HG03378 (cell line): ENCODE measurements around the gene C18orf63.

Experiments used
- ATAC-seq: cut with Tn5 transposase; IDR thresholded peaks from one replicate; pipeline ENCODE4 v1.9.1; 2021; ENCODE audit warnings: mild to moderate bottlenecking, moderate library complexity; ENCODE audit not compliant: unreplicated experiment

The C18orf63 gene

GRCh38 chr18:74373428-74373827 is 57.8 kb downstream of the C18orf63 start:
- no peak for ATAC-seq

GRCh38 chr18:74375999-74376398 is 60.4 kb downstream of the C18orf63 start:
- no peak for ATAC-seq

- ATAC-seq, result no peak
Observed at GRCh38 chr18:74376523-74376922, 60.9 kb downstream of the C18orf63 start.

- no peak for ATAC-seq
Observed at GRCh38 chr18:74377776-74378175, 62.1 kb downstream of the C18orf63 start.

GRCh38 chr18:74378179-74378682 is 62.6 kb downstream of the C18orf63 start:
- ATAC-seq, result no peak

- ATAC-seq, result no peak
Observed at GRCh38 chr18:74380916-74381315, 65.3 kb downstream of the C18orf63 start.

GRCh38 chr18:74381621-74382295 is 66.1 kb downstream of the C18orf63 start:
- no peak for ATAC-seq

- ATAC-seq, result no peak
Observed at GRCh38 chr18:74382481-74383017, 66.9 kb downstream of the C18orf63 start.

GRCh38 chr18:74387383-74387782 is 71.7 kb downstream of the C18orf63 start:
- ATAC-seq, result no peak

- ATAC-seq, result no peak
Observed at GRCh38 chr18:74388227-74388626, 72.6 kb downstream of the C18orf63 start.

GRCh38 chr18:74389171-74389927 is 73.7 kb downstream of the C18orf63 start:
- ATAC-seq, result no peak

- ATAC-seq, result no peak
Observed at GRCh38 chr18:74389991-74390390, 74.4 kb downstream of the C18orf63 start.

GRCh38 chr18:74390900-74391299 is 75.3 kb downstream of the C18orf63 start:
- ATAC-seq, result no peak

- no peak for ATAC-seq
Observed at GRCh38 chr18:74392323-74392722, 76.7 kb downstream of the C18orf63 start.

GRCh38 chr18:74395006-74395405 is 79.4 kb downstream of the C18orf63 start:
- no peak for ATAC-seq

GRCh38 chr18:74395648-74396154 is 80.1 kb downstream of the C18orf63 start:
- no peak for ATAC-seq

- no peak for ATAC-seq
Observed at GRCh38 chr18:74396171-74397169, 80.8 kb downstream of the C18orf63 start.

GRCh38 chr18:74397572-74397971 is 81.9 kb downstream of the C18orf63 start:
- no peak for ATAC-seq

- ATAC-seq, result no peak
Observed at GRCh38 chr18:74399091-74399887, 83.7 kb downstream of the C18orf63 start.

- no peak for ATAC-seq
Observed at GRCh38 chr18:74400813-74401212, 85.2 kb downstream of the C18orf63 start.
